Adrenal gland (tissue), 5 donors: ENCODE results near the gene CD59.

Experiments used
- POLR2A ChIP-seq, 2 donors: fragments of 450-650 bp; IDR thresholded peaks; one replicate each; pipeline ENCODE4 v1.6.1; 2017; ENCODE audit warnings: antibody characterized with exemption in 2 of 2, mild to moderate bottlenecking in 2 of 2, moderate library complexity in 1 of 2
- TF ChIP-seq, protein P1 (sequence below), 6 experiments: fragments of 450-650 bp in 4 of 6; fragments of 200-600 bp in 2 of 6; sonication (generic) in 1 of 6; IDR thresholded peaks; 1 replicate in 5 of 6; 2 replicates in 1 of 6; pipeline versions ENCODE4 v1.5.1 to v1.8.0; 2016 to 2021; ENCODE audit warnings: antibody characterized with exemption in 6 of 6, mild to moderate bottlenecking in 2 of 6, moderate library complexity in 1 of 6
- donor health status: DM: no; HTN: no; CAD: no.

DNA sequence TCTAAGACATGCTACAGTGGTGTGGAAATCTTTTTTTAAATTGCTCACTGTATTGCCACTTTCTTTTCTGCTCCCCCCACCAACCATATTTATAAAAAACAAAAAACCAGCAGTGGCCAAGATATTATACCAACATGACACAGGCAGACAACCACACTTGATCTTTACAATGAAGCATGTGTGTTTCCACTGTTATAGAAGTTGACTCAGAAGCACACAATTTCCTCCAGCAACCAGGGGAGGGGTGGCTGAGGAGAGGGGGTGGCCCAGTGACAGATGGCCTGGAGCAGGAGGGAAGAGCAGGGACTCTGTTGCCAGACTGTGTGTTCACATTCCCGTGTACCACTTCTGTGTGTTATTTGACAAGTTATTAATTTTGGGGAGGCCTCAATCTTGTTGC, 14.8 kb downstream of the CD59 start:
- TF ChIP-seq, protein P1, sequence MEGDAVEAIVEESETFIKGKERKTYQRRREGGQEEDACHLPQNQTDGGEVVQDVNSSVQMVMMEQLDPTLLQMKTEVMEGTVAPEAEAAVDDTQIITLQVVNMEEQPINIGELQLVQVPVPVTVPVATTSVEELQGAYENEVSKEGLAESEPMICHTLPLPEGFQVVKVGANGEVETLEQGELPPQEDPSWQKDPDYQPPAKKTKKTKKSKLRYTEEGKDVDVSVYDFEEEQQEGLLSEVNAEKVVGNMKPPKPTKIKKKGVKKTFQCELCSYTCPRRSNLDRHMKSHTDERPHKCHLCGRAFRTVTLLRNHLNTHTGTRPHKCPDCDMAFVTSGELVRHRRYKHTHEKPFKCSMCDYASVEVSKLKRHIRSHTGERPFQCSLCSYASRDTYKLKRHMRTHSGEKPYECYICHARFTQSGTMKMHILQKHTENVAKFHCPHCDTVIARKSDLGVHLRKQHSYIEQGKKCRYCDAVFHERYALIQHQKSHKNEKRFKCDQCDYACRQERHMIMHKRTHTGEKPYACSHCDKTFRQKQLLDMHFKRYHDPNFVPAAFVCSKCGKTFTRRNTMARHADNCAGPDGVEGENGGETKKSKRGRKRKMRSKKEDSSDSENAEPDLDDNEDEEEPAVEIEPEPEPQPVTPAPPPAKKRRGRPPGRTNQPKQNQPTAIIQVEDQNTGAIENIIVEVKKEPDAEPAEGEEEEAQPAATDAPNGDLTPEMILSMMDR (IDR thresholded peaks at IDR 0.05), result no peak
- TF ChIP-seq POLR2A (IDR thresholded peaks at IDR 0.05), result no peak
